Esophagus (tissue), 2 donors: ENCODE data around the gene PTBP1. TPM values are rescaled to one million over a fixed set of nuclear protein-coding genes. Genes with fewer than 3 reads are reported as not detected.
"Not testable (repeated sequence)": the region's sequence is repeated elsewhere in the genome, so short reads cannot be mapped to it uniquely, and the experiment has no call there.

Source experiments
- H3K27ac ChIP-seq, 2 donors: one replicate each; pipeline ENCODE4 v1.5.1; 2013; ENCODE audit warnings: low read depth in 2 of 2, mild to moderate bottlenecking in 2 of 2, inconsistent platforms in 1 of 2, low read length in 1 of 2, moderate library complexity in 1 of 2
- H3K27me3 ChIP-seq, 2 donors: one replicate each; pipeline ENCODE4 v1.6.1; 2013; ENCODE audit warnings: low read length in 2 of 2, control low read depth in 1 of 2, mild to moderate bottlenecking in 1 of 2; ENCODE audit not compliant: insufficient read depth in 2 of 2, control insufficient read depth in 1 of 2
- H3K36me3 ChIP-seq, 2 donors: one replicate each; pipeline ENCODE4 v1.6.1; 2013; ENCODE audit warnings: low read length in 1 of 2; ENCODE audit not compliant: control insufficient read depth in 2 of 2, insufficient read depth in 2 of 2
- H3K4me1 ChIP-seq, 2 donors: one replicate each; pipeline ENCODE4 v1.6.1; 2013; ENCODE audit warnings: low read length in 1 of 2; ENCODE audit not compliant: control insufficient read depth in 2 of 2, insufficient read depth in 2 of 2
- H3K4me3 ChIP-seq, 2 donors: one replicate each; pipeline ENCODE4 v1.5.1; 2013; ENCODE audit warnings: low read length in 2 of 2, mild to moderate bottlenecking in 2 of 2, low read depth in 1 of 2, moderate library complexity in 1 of 2
- H3K9me3 ChIP-seq, 2 donors: one replicate each; pipeline ENCODE4 v1.6.1; 2013; ENCODE audit warnings: mild to moderate bottlenecking in 2 of 2, low read depth in 1 of 2, low read length in 1 of 2, moderate library complexity in 1 of 2; ENCODE audit not compliant: control insufficient read depth in 2 of 2, insufficient read depth in 1 of 2
- WGBS, 2 donors: extraction: QIAGEN DNeasy Blood & Tissue Kit; methylation state at CpG; one replicate each; pipeline ENCODE4 v1.1.7; 2013; 5-methylcytosine and 5-hydroxymethylcytosine counted together
- polyA plus RNA-seq, 2 donors: library from polyadenylated mRNA; stranded (reverse); fragments of 200-250 nt; gene quantifications; one replicate each; pipeline ENCODE4 v1.2.3, GENCODE V29; 2013
- donor health status: healthy with polysubstance abuse.
- donor health status: Bipolar disorder and iron deficiency.

PTBP1 gene
- polyA plus RNA-seq, 2 donors, result 90.6 to 98.3 TPM

- H3K4me1 ChIP-seq, result peaks cover 0 to 6% of the 10 kb centered on the region in 2 donors
- H3K27ac ChIP-seq, result peak overlapping the region; percentile 53 to 73
- 17% methylated on average over 26 to 28 of the region's 28 CpGs for WGBS, 2 donors
- no peaks in the 10 kb centered on the region for H3K36me3 ChIP-seq
- no peaks in the 10 kb centered on the region for H3K9me3 ChIP-seq
- H3K4me3 ChIP-seq, result no peak overlapping the region
- H3K27me3 ChIP-seq, result peaks cover 0 to 10% of the 10 kb centered on the region in 2 donors
Measured at GRCh38 chr19:850221-850978, 53.1 kb downstream of the PTBP1 start.

DNA sequence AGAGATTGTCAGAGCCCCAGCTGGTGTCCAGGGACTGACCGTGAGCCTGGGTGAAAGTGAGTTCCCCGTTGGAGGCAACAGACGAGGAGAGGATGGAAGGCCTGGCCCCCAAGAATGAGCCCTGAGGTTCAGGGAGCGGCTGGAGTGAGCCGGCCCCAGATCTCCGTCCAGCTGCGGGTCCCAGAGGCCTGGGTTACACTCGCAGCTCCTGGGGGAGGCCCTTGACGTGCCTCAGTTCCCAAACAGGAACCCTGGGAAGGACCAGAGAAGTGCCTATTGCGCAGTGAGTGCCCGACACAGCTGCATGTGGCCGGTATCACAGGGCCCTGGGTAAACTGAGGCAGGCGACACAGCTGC lies 53.7 kb downstream of the PTBP1 start:
- Histone ChIP-seq H3K4me3 (no peak overlapping the region), H3K4me1 (peaks cover 0 to 6% of the 10 kb centered on the region in 2 donors), H3K9me3 (no peaks in the 10 kb centered on the region), H3K36me3 (no peaks in the 10 kb centered on the region), H3K27ac (peak overlapping the region; percentile 53 to 73), H3K27me3 (peaks cover 0 to 10% of the 10 kb centered on the region in 2 donors)
- 37 to 38% methylated on average over 13 of the region's 13 CpGs for WGBS, 2 donors

DNA sequence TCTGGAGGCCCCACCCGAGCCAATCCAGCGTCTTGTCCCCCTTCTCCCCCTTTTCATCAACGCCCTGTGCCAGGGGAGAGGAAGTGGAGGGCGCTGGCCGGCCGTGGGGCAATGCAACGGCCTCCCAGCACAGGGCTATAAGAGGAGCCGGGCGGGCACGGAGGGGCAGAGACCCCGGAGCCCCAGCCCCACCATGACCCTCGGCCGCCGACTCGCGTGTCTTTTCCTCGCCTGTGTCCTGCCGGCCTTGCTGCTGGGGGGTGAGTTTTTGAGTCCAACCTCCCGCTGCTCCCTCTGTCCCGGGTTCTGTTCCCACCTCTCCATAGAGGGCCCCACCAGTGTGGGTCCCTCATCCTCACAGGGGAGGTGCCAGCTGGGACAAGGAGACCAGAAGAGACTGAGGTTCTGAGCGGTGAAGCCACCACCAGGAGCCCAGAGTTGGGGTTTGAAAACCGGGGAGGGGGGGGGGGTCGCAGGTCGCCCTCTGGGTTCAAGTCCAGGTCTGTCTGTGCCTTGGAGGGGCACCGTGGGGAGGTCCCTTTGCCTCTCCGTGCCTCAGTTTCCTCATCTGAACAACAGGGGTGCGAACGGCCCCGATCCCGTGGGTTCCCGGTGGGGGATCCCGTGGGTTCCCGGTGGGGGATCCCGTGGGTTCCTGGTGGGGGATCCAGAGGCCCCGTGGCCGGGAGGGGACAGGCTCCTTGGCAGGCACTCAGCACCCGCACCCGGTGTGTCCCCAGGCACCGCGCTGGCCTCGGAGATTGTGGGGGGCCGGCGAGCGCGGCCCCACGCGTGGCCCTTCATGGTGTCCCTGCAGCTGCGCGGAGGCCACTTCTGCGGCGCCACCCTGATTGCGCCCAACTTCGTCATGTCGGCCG lies 55.1 kb downstream of the PTBP1 start, which contains the start of gene ELANE:
Gene ELANE, plus strand, starts transcription at position 168 of the 878 bp plus-strand sequence. Its CDS starts 26 bp downstream, at position 194.
- Histone ChIP-seq H3K36me3 (no peaks in the 10 kb centered on the region), H3K4me1 (peaks cover 0 to 6% of the 10 kb centered on the region in 2 donors), H3K9me3 (no peaks in the 10 kb centered on the region), H3K27me3 (peaks cover 0 to 10% of the 10 kb centered on the region in 2 donors), H3K27ac (peak within 1 kb of the TSS; percentile 53 to 73), H3K4me3 (no peak within 1 kb of the TSS)
- WGBS, 2 donors, result 58 to 62% methylated on average over 50 to 55 of the region's 55 CpGs

- WGBS, 2 donors, result 25 to 29% methylated on average over 56 to 67 of the region's 67 CpGs
- no peak overlapping the region for H3K27ac ChIP-seq
- H3K9me3 ChIP-seq, result no peaks in the 10 kb centered on the region
- peaks cover 0 to 5% of the 10 kb centered on the region in 2 donors for H3K27me3 ChIP-seq
- H3K4me3 ChIP-seq, result no peak overlapping the region
- H3K36me3 ChIP-seq, result no peaks in the 10 kb centered on the region
- peaks cover 0 to 4% of the 10 kb centered on the region in 2 donors for H3K4me1 ChIP-seq
Measured at GRCh38 chr19:853014-853585, 55.8 kb downstream of the PTBP1 start.

GRCh38 chr19:853614-854220 lies 56.5 kb downstream of the PTBP1 start:
- not testable (repeated sequence) for H3K36me3 ChIP-seq, H3K27ac ChIP-seq, H3K4me1 ChIP-seq, H3K9me3 ChIP-seq, H3K27me3 ChIP-seq, H3K4me3 ChIP-seq
- WGBS, 2 donors, result 70 to 78% methylated on average over 10 to 13 of the region's 17 CpGs

GRCh38 chr19:854549-854948 lies 57.3 kb downstream of the PTBP1 start:
- H3K9me3 ChIP-seq, result no peaks in the 10 kb centered on the region
- peaks cover 0 to 4% of the 10 kb centered on the region in 2 donors for H3K27me3 ChIP-seq
- no peaks in the 10 kb centered on the region for H3K36me3 ChIP-seq
- H3K4me3 ChIP-seq, result no peak overlapping the region
- 71 to 73% methylated on average over 6 of the region's 6 CpGs for WGBS, 2 donors
- peaks cover 0 to 4% of the 10 kb centered on the region in 2 donors for H3K4me1 ChIP-seq
- no peak overlapping the region for H3K27ac ChIP-seq

DNA sequence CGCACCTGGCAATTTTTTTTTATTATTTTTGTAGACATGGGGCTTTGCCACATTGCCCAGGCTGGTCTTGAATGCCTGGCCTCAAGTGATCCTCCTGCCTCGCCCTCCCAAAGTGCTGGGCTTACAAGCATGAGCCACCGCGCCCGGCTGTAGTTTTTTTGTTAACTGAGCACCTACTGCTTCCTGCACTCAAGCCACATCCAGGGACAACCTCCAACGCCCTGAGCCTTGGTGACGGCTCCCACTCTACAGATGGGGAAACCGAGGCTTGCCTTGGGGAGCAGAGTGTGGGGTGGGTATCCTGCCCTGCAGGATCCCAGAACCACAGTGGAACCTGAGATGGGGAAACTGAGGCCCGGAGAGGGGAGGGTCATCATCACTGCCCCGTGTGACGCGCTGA lies 57.9 kb downstream of the PTBP1 start:
- 84 to 85% methylated on average over 12 of the region's 12 CpGs for WGBS, 2 donors
- H3K27me3 ChIP-seq, result peaks cover 0 to 4% of the 10 kb centered on the region in 2 donors

DNA sequence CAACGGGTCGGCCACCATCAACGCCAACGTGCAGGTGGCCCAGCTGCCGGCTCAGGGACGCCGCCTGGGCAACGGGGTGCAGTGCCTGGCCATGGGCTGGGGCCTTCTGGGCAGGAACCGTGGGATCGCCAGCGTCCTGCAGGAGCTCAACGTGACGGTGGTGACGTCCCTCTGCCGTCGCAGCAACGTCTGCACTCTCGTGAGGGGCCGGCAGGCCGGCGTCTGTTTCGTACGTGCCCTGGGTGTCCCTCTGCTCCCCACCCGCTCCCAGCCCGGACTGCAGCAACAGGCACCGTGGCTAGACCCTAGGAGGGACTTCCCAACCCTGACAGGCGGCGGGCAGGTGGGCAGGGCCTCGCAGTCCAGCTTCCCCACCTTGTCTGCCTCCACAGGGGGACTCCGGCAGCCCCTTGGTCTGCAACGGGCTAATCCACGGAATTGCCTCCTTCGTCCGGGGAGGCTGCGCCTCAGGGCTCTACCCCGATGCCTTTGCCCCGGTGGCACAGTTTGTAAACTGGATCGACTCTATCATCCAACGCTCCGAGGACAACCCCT lies 58.4 kb downstream of the PTBP1 start:
- WGBS, 2 donors, result 73 to 74% methylated on average over 35 to 40 of the region's 40 CpGs
- no peaks in the 10 kb centered on the region for H3K36me3 ChIP-seq

More for the DNA sequence above, 57.9 kb downstream of the PTBP1 start:
- Histone ChIP-seq H3K4me3 (no peak overlapping the region), H3K9me3 (no peaks in the 10 kb centered on the region), H3K36me3 (no peaks in the 10 kb centered on the region), H3K4me1 (peaks cover 0 to 4% of the 10 kb centered on the region in 2 donors), H3K27ac (no peak overlapping the region)

DNA sequence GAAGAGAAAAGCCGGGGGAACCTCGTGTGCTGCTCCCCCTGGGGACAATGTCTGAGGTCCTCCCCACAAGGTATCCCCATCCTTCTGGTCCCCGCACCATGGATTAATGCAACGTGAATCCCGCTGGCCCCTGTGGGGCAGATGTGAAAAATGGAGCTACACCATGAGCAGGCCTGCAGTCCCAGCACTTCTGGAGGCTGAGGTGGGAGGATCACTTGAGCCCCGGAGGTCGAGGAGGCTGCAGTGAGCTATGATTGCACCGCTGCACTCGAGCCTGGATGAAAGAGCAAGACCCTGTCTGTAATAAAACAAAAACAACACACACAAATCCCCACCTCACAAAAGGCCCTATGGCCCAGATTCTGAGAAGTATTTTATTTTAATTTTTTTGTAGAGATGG lies 61.0 kb downstream of the PTBP1 start:
- H3K4me1 ChIP-seq, result peaks cover 0 to 8% of the 10 kb centered on the region in 2 donors
- WGBS, 2 donors, result 76 to 83% methylated on average over 9 of the region's 9 CpGs
- no peaks in the 10 kb centered on the region for H3K9me3 ChIP-seq
- H3K4me3 ChIP-seq, result no peak overlapping the region
- H3K36me3 ChIP-seq, result no peaks in the 10 kb centered on the region
- no peak overlapping the region for H3K27ac ChIP-seq
- no peaks in the 10 kb centered on the region for H3K27me3 ChIP-seq

More for the DNA sequence above, 58.4 kb downstream of the PTBP1 start:
- no peak overlapping the region for H3K4me3 ChIP-seq
- H3K27me3 ChIP-seq, result peaks cover 0 to 4% of the 10 kb centered on the region in 2 donors
- no peak overlapping the region for H3K27ac ChIP-seq
- no peaks in the 10 kb centered on the region for H3K9me3 ChIP-seq
- peaks cover 0 to 3% of the 10 kb centered on the region in 2 donors for H3K4me1 ChIP-seq
